Activated T-helper 9 cell treated with anti-CD3 and anti-CD28 coated beads, Interleukin-2, amount 50 U/mL, for 16 hours (primary cell): ENCODE results near the gene GORASP2.

ENCODE experiments used
- DNase-seq: peaks from one replicate; pipeline ENCODE4 v3.0.0-alpha.2; 2020; ENCODE audit warnings: low read depth

The GORASP2 gene

GRCh38 chr2:170999654-171000053 lies 70.6 kb downstream of the GORASP2 start:
- no peak for DNase-seq

DNA sequence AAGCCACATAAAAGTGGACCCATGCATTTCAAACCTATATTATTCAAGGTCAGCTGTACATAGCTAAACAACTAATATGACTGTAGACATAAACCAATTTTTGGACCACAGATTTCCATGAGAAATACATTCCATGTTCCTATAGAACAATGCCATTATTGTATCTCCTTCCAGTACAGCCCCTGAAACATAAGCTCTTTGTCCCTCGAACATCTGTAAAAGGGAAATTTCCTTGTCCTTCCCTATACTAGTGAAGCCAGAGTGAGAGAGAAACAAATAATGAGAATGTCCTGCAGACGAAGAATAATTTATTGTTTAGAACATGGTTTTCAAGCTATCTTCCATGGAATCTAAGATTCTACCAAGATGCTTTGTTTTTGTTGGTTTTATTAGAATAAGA lies 75.3 kb downstream of the GORASP2 start:
- DNase-seq: no peak

GRCh38 chr2:171004833-171005232 lies 75.8 kb downstream of the GORASP2 start:
- no peak for DNase-seq

DNA sequence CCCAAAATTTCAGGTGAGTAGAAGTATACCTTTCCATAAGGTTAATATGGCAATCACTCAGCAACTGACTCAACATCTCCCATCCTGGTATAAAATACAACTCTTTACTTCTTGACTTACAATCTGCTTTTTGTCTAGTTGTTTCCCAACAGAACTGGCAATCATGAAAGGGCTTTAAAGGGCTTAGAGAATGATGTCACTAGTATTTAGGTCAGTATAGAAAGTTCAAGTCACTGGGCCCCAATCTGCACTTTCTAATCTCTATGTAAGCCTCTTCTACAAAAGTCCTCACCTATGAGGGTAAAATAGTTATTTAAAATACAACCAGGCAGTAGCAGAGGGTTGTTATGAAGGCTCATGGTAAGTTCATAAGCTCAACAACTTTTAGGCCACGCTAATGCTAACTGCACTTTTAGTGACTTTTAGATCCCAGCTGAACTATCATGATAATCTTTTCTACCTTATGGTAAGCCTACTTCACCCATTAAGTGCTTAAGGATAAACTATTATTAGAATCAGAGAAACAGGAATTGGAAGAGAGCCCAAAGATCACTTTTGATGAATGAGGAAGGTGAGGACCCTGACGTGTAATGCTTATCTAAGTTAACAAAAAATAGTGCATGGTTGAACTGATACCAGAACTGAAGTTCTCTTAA lies 79.6 kb downstream of the GORASP2 start:
- no peak for DNase-seq

DNA sequence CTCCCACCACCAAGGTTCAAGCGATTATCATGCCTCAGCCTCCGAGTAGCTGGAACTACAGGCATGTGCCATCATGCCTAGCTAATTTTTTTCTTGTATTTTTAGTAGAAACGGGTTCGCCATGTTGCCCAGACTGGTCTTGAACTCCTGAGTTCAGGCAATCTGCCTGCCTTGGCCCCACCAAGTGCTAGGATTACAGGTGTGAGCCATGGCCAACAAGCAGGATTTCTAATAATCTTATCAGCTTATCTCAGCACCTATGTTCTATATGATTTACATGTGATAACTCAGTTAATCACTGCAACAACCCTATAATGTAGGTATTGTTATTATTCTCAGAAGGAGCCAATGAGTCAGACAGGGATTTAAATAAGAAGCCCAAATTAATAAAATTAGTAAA lies 80.3 kb downstream of the GORASP2 start:
- no peak for DNase-seq

DNA sequence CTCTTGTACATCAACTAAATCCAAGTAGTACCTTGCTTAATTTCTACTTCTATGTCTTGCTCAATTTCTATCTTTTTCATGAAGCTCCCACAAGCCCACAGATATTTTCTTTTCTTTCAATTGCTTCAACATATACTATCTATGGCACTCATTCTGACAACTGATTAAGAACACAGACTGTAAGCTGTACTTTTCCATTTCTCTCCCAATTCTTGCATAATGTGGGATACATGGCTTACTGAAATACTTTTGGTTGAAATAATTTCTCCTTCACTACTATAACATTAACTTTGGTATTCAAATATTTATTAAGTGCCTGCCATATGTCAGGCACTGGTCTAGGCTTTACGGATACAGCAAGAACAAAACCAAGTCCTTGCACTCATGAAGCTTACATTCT lies 84.8 kb downstream of the GORASP2 start:
- no peak for DNase-seq

GRCh38 chr2:171016125-171016524 lies 87.1 kb downstream of the GORASP2 start:
- DNase-seq: no peak
